ENCODE data around the gene STARD3. TPM values are rescaled to one million over a fixed set of nuclear protein-coding genes. Genes with fewer than 3 reads are reported as not detected.
"Not testable (repeated sequence)": the region's sequence is repeated elsewhere in the genome, so short reads cannot be mapped to it uniquely, and the experiment has no call there.

Gene STARD3
- 10 to 100 TPM; 27.5 to 47.3 (median 38.6) TPM for total RNA-seq

DNA sequence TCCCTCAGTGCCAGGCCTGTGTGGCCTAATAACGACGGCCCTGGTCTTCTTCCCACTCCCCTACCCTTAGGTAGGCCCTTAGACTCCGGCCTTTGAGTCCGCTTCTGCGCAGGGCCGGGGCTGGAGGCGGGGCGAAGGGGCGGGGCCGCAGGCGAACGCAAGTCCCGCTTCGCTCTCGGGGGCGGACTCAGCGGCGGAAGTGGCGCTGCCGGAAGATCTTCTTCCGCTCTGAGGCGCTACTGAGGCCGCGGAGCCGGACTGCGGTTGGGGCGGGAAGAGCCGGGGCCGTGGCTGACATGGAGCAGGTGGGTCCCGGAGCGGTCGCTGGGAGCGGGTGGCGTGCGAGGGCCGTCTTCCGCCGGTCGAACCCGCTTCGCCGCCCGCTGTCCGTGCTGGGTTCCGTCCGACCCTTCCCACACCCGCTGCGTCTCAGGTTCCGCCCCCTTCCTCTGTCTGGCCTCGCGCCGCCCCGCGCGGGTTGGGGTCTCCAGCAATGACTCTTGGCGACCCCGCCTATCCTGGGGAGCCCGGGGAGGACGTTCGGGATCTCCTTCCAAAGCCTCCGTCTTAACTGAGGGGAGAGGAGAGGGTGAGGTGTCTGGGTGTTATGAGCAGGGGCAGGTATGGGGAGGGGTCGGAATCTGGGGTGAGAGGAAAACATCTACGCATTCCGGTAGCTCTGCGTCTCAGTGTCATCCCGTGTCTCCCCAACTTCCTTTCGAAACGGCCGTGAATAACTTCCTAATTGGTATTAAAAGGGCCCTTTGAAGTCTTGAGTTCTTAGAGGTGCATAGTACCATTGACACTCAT lies at the start of gene STARD3:
Gene STARD3, plus strand, starts transcription at position 218 of the 810 bp plus-strand sequence. CDS start 16,388 bp downstream, outside the sequence.
- TF ChIP-seq POLR2AphosphoS5 (IDR thresholded peaks at IDR 0.05) (peak; percentile 83 to 84), EP300 (IDR thresholded peaks at IDR 0.05) (no peak), POLR2A (IDR thresholded peaks at IDR 0.05; ENCODE audit: low read depth) (peak; percentile 6)
- TF ChIP-seq, protein P1, sequence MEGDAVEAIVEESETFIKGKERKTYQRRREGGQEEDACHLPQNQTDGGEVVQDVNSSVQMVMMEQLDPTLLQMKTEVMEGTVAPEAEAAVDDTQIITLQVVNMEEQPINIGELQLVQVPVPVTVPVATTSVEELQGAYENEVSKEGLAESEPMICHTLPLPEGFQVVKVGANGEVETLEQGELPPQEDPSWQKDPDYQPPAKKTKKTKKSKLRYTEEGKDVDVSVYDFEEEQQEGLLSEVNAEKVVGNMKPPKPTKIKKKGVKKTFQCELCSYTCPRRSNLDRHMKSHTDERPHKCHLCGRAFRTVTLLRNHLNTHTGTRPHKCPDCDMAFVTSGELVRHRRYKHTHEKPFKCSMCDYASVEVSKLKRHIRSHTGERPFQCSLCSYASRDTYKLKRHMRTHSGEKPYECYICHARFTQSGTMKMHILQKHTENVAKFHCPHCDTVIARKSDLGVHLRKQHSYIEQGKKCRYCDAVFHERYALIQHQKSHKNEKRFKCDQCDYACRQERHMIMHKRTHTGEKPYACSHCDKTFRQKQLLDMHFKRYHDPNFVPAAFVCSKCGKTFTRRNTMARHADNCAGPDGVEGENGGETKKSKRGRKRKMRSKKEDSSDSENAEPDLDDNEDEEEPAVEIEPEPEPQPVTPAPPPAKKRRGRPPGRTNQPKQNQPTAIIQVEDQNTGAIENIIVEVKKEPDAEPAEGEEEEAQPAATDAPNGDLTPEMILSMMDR (IDR thresholded peaks at IDR 0.05) = peak in 2 of 3 experiments; percentile 17 to 23
- Histone ChIP-seq H3K4me1 (peaks cover 52 to 75% (median 66%) of the 10 kb centered on the region in 4 donors), H3K4me3 (peak within 1 kb of the TSS; percentile 78 to 95 (median 90)), H3K9me3 (no peaks in the 10 kb centered on the region), H3K27ac (replicated peaks in 1 of 4) (peak within 1 kb of the TSS; percentile 83 to 90 (median 89)), H3K27me3 (peaks cover 0 to 6% (median 0%) of the 10 kb centered on the region in 4 donors), H3K36me3 (no peaks in the 10 kb centered on the region)
- DNase-seq (ENCODE audit: extremely low spot score) = peak; percentile 97
- under 1% methylated on average over 36 of the region's 69 CpGs for WGBS
- intact Hi-C loops (cut with DNase I) = loop anchor here (5.0 kb wide), 2 partner anchors 90 to 115 kb away; no protein-coding TSS in a partner anchor

DNA sequence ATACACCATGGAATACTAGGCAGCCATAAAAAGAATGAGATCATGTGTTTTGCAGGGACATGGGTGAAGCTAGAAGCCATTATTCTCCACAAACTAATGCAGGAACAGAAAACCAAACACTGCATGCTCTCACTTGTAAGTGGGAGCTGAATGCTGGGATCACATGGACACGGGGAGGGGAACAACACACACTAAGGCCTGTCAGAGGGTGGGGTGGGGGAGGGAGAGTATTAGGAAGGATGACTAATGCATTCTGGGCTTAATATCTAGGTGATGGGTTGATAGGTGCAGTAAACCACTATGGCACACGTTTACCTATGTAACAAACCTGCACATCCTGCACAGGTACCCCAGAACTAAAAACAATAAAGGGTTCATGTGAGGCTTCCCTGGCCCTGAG lies 46.8 kb upstream of the STARD3 start:
- H3K36me3 ChIP-seq; intact Hi-C loops (cut with DNase I): not testable (repeated sequence)

DNA sequence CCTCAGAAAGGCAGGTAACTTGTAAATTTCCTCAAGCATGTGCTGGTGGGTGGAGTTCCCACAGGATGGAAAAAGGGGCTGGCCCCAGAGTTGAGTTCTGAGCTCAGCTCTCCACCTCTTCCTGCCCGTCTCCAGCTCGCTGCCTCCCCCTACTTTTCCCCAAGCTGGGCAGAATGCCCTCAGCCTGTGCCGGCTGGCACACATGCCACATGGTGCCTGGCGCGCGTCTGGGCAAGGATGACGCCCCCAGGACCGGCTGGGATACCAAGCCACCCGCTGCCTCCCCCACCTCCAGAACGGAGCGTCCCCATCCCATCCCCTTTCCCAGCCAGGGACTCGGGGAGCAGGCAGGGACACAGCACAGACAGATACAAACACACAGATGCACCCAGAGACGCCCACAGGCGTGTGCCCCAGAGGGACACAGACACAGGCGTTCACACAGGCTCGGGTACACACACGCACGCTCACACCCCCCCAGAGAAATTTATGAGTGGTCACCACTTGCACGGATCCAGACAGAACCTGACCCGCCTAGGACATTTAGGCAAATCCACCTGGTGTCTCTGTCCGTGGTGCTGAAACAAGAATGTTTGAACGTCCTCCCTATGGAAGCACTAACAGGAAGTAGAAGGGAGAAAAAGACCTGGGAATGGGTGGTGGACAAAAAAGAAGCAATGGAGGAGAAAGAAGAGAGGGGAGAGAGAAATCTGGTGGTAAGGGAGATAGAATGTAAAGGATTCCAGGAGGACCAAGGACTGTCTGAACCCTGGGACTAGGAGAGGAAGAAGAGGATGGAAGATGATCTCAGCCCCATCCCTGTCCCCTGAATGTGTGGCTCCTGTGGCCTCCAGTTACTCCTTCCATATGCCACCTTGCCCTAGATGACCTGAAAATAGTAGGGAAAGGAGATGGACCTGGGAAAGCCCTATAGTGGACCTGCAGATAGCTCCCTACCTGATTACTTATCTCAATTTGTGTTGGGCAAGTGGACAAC lies 44.7 kb upstream of the STARD3 start:
- no peaks in the 10 kb centered on the region for H3K36me3 ChIP-seq
- peaks cover 0 to 61% (median 25%) of the 10 kb centered on the region in 4 donors for H3K27me3 ChIP-seq
- intact Hi-C loops (cut with DNase I) = no loop called here
- peaks cover 3 to 9% (median 7%) of the 10 kb centered on the region in 4 donors for H3K4me1 ChIP-seq
- H3K4me3 ChIP-seq = no peak overlapping the region
- no peak overlapping the region for H3K27ac ChIP-seq (replicated peaks in 1 of 4)
- no peak for DNase-seq (ENCODE audit: extremely low spot score)
- 1% methylated on average over 15 of the region's 22 CpGs for WGBS
- H3K9me3 ChIP-seq = no peaks in the 10 kb centered on the region
- TF ChIP-seq POLR2A (IDR thresholded peaks at IDR 0.05; ENCODE audit: low read depth) (no peak), EP300 (IDR thresholded peaks at IDR 0.05) (no peak), POLR2AphosphoS5 (IDR thresholded peaks at IDR 0.05) (no peak)
- TF ChIP-seq, protein P1 (IDR thresholded peaks at IDR 0.05) = no peak

More for the DNA sequence above, 46.8 kb upstream of the STARD3 start:
- not testable (repeated sequence) for H3K4me1 ChIP-seq; H3K4me3 ChIP-seq; H3K27ac ChIP-seq (replicated peaks in 1 of 4); DNase-seq (ENCODE audit: extremely low spot score); H3K9me3 ChIP-seq
- WGBS = 63% methylated on average over 2 of the region's 2 CpGs
- peaks cover 0 to 40% (median 6%) of the 10 kb centered on the region in 4 donors for H3K27me3 ChIP-seq

DNA sequence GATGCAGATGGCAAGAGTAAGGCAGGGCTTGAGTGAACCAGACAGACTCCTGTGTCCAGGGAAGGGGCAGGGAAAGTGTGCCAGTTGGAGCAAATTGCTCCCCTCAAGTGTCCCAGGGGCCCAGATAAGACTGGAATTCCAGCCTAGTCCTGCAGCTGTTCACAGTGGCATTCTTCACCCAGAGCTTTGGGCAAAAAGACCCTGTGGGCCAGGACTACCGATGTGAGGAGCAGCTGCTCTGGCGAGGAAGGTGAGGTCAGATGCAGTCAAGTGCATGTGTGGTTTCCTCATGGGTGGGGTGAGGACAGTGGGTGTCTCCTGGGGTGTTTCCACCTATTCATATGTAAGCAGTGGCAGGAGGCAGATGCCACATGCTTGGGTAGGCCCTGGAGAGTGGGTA lies 43.6 kb upstream of the STARD3 start:
- Histone ChIP-seq H3K27ac (replicated peaks in 1 of 4) (no peak overlapping the region), H3K9me3 (no peaks in the 10 kb centered on the region), H3K4me3 (no peak overlapping the region), H3K27me3 (peaks cover 0 to 72% (median 36%) of the 10 kb centered on the region in 4 donors), H3K36me3 (no peaks in the 10 kb centered on the region), H3K4me1 (peaks cover 8 to 20% (median 16%) of the 10 kb centered on the region in 4 donors)
- intact Hi-C loops (cut with DNase I) = no loop called here
- TF ChIP-seq, protein P1 (IDR thresholded peaks at IDR 0.05) = no peak
- no peak for TF ChIP-seq POLR2AphosphoS5 (IDR thresholded peaks at IDR 0.05)
- no peak for TF ChIP-seq POLR2A (IDR thresholded peaks at IDR 0.05; ENCODE audit: low read depth)
- no peak for TF ChIP-seq EP300 (IDR thresholded peaks at IDR 0.05)
- 82% methylated on average over 2 of the region's 2 CpGs for WGBS
- no peak for DNase-seq (ENCODE audit: extremely low spot score)

Data from esophagus muscularis mucosa (tissue), 4 donors.